K562 (cell line): ENCODE data around the gene NR3C2. TPM values are rescaled to one million over a fixed set of nuclear protein-coding genes. Genes with fewer than 3 reads are reported as not detected.

Experiments
- ATAC-seq: fragments of 200-7000 bp; cut with Tn5 transposase; 3 replicates; pipeline ENCODE4 v1.9.1; 2020; ENCODE audit warnings: moderate library complexity
- BruUV-seq: library from RNA; stranded (reverse); fragments of 400-500 nt; replicated peaks from 2 replicates; lab custom pipeline; 2021; lab: Mats Ljungman, UMichigan
- CTCF ChIA-PET: fragments of 300-600 bp; formaldehyde crosslinking; extraction: SDS; loops from one replicate; lab custom pipeline; 2021; ENCODE audit warnings: low intra/inter-chr PET ratio; lab: Yijun Ruan, JAX
- POLR2A ChIA-PET: fragments of 300-600, 350-650 bp; sonication (Branson Sonifier 250); formaldehyde crosslinking; extraction: SDS; loops from one replicate; lab custom pipeline; 2021; ENCODE audit warnings: antibody characterized with exemption, inconsistent platforms; lab: Yijun Ruan, JAX
- DNase-seq, 4 experiments: peaks; one replicate each; pipeline versions ENCODE4 v3.0.0 to v3.0.0-alpha.2; 2011 to 2018; ENCODE audit warnings: low spot score in 3 of 4, mixed read lengths in 3 of 4; ENCODE audit errors: extremely low read depth in 1 of 4
- FAIRE-seq: peaks from 2 replicates; lab custom pipeline; 2011; peaks lifted over from hg19 to GRCh38; lab: Jason Lieb, UNC
- H2AFZ ChIP-seq: 2 replicates; pipeline ENCODE4 v1.6.0; 2011; ENCODE audit warnings: low read depth, low read length, control low read depth, inconsistent platforms
- H3K27ac ChIP-seq: fragments of 200-600 bp; 3 replicates; pipeline ENCODE4 v1.8.0; 2011; ENCODE audit warnings: low read depth, mild to moderate bottlenecking, control low read depth, inconsistent platforms, low read length, moderate library complexity, mixed read lengths; ENCODE audit errors: extremely low read depth
- H3K27me3 ChIP-seq, 2 experiments: fragments of 300-600 bp in 1 of 2; 2 replicates in 1 of 2; 3 replicates in 1 of 2; pipeline versions ENCODE4 v1.6.0 to v1.8.0; 2011; ENCODE audit warnings: inconsistent platforms in 2 of 2, low read length in 2 of 2, mild to moderate bottlenecking in 1 of 2, mixed read lengths in 1 of 2, moderate library complexity in 1 of 2; ENCODE audit not compliant: control insufficient read depth in 2 of 2, insufficient read depth in 2 of 2
- H3K36me3 ChIP-seq: fragments of 300-600 bp; 3 replicates; pipeline ENCODE4 v1.8.0; 2011; ENCODE audit warnings: mild to moderate bottlenecking, low read length, inconsistent platforms; ENCODE audit not compliant: control insufficient read depth, insufficient read depth
- H3K4me1 ChIP-seq, 2 experiments: fragments of 200-600 bp in 1 of 2; replicated peaks in 1 of 2; 2 replicates in 1 of 2; 3 replicates in 1 of 2; pipeline versions ENCODE4 v1.5.1 to v1.8.0; 2011; ENCODE audit warnings: inconsistent platforms in 2 of 2, low read length in 2 of 2, mild to moderate bottlenecking in 1 of 2, mixed read lengths in 1 of 2, moderate library complexity in 1 of 2; ENCODE audit not compliant: control insufficient read depth in 2 of 2, insufficient read depth in 2 of 2
- H3K4me2 ChIP-seq: 2 replicates; pipeline ENCODE4 v1.6.1; 2011; ENCODE audit warnings: low read length, control low read depth, inconsistent platforms, mixed read lengths; ENCODE audit not compliant: insufficient read depth
- H3K4me3 ChIP-seq: fragments of 200-600 bp; sonication (generic), shearing (Covaris generic); 2 replicates; pipeline ENCODE4 v1.5.1; 2016; ENCODE audit warnings: control low read depth, inconsistent platforms
- H3K79me2 ChIP-seq: fragments of 200-600 bp; 3 replicates; pipeline ENCODE4 v1.8.0; 2011; ENCODE audit warnings: low read length, inconsistent platforms; ENCODE audit not compliant: control insufficient read depth, insufficient read depth
- H3K9ac ChIP-seq, 2 experiments: 2 replicates each; pipeline versions ENCODE4 v1.6.0 to v1.6.1; 2011; ENCODE audit warnings: low read depth in 2 of 2, low read length in 2 of 2, control low read depth in 1 of 2, inconsistent platforms in 1 of 2, mild to moderate bottlenecking in 1 of 2, mixed read lengths in 1 of 2; ENCODE audit not compliant: insufficient read depth in 1 of 2
- H3K9me1 ChIP-seq: one replicate; pipeline ENCODE4 v1.6.0; 2011; ENCODE audit warnings: inconsistent platforms, mild to moderate bottlenecking, low read length, moderate library complexity; ENCODE audit not compliant: control insufficient read depth, insufficient read depth
- H3K9me3 ChIP-seq: replicated peaks from 2 replicates; pipeline ENCODE4 v1.5.1; 2011; ENCODE audit warnings: low read depth, low read length, inconsistent platforms; ENCODE audit not compliant: control insufficient read depth, insufficient read depth
- H4K20me1 ChIP-seq: replicated peaks from 2 replicates; pipeline ENCODE4 v1.6.1; 2011; ENCODE audit warnings: low read length, inconsistent platforms, mixed read lengths; ENCODE audit not compliant: control insufficient read depth, insufficient read depth
- BCL6 ChIP-seq: fragments of 250-450 bp; sonication (Bioruptor Pico); IDR thresholded peaks from 2 replicates; pipeline ENCODE4 v1.4.0; 2020
- DDX20 ChIP-seq: fragments of 450-650 bp; IDR thresholded peaks from 2 replicates; pipeline ENCODE4 v1.6.1; 2016; ENCODE audit warnings: missing genetic modification characterization, low read depth, mild to moderate bottlenecking, missing compliant biosample characterization, moderate library complexity
- E2F6 ChIP-seq, 2 experiments: IDR thresholded peaks; 2 replicates each; pipeline ENCODE4 v1.6.1; 2011; ENCODE audit warnings: borderline replicate concordance in 1 of 2, control low read depth in 1 of 2, low read depth in 1 of 2, low read length in 1 of 2, mild to moderate bottlenecking in 1 of 2, mixed read lengths in 1 of 2, moderate library complexity in 1 of 2; ENCODE audit not compliant: insufficient read depth in 1 of 2, insufficient read length in 1 of 2, poor library complexity in 1 of 2, severe bottlenecking in 1 of 2; ENCODE audit errors: extremely low read depth in 1 of 2
- FOXM1 ChIP-seq, 2 experiments: fragments of 450-650 bp in 1 of 2; sonication (generic) in 1 of 2; formaldehyde crosslinking in 1 of 2; IDR thresholded peaks; 2 replicates each; pipeline versions ENCODE4 v1.6.1 to v1.9.0; 2017 to 2022; ENCODE audit warnings: low read depth in 2 of 2, mild to moderate bottlenecking in 2 of 2, missing genetic modification reagents in 1 of 2, moderate library complexity in 1 of 2
- GABPB1 ChIP-seq: sonication (generic); formaldehyde crosslinking; IDR thresholded peaks from 2 replicates; pipeline ENCODE4 v1.8.0; 2022; ENCODE audit warnings: mild to moderate bottlenecking, missing genetic modification reagents
- HNRNPH1 ChIP-seq: fragments of 200-400 bp; formaldehyde crosslinking; optimal IDR thresholded peaks from 2 replicates; pipeline ENCODE3; 2017; ENCODE audit warnings: low read depth, mild to moderate bottlenecking, low read length, moderate library complexity
- MTA2 ChIP-seq: fragments of 450-650 bp; IDR thresholded peaks from 2 replicates; pipeline ENCODE4 v1.6.1; 2016; ENCODE audit warnings: low read depth
- MXD1 ChIP-seq: fragments of 250-450 bp; sonication (Bioruptor Pico); IDR thresholded peaks from 2 replicates; pipeline ENCODE4 v1.8.0; 2021; ENCODE audit warnings: borderline replicate concordance, mild to moderate bottlenecking, moderate library complexity; ENCODE audit not compliant: poor library complexity, severe bottlenecking
- NCOR1 ChIP-seq: fragments of 450-650 bp; IDR thresholded peaks from 2 replicates; pipeline ENCODE4 v1.6.1; 2016; ENCODE audit warnings: mild to moderate bottlenecking, moderate library complexity
- RUNX1 ChIP-seq: sonication (generic); IDR thresholded peaks from 2 replicates; pipeline ENCODE4 v1.6.1; 2016; ENCODE audit warnings: antibody characterized with exemption, low read depth
- SREBF2 ChIP-seq: sonication (generic); formaldehyde crosslinking; IDR thresholded peaks from 2 replicates; pipeline ENCODE4 v1.4.0; 2020; ENCODE audit warnings: mild to moderate bottlenecking, missing genetic modification reagents
- TBL1XR1 ChIP-seq, 2 experiments: IDR thresholded peaks; 2 replicates each; pipeline ENCODE4 v1.6.1; 2012; ENCODE audit warnings: improper control_type of control experiment in 2 of 2, low read length in 2 of 2, mild to moderate bottlenecking in 1 of 2
- U2AF2 ChIP-seq: fragments of 200-400 bp; formaldehyde crosslinking; optimal IDR thresholded peaks from 2 replicates; pipeline ENCODE3; 2017; ENCODE audit warnings: low read depth, mild to moderate bottlenecking, low read length
- ZNF121 ChIP-seq: sonication (generic); formaldehyde crosslinking; conservative IDR thresholded peaks from 2 replicates; pipeline ENCODE4 v1.8.0; 2022; ENCODE audit warnings: missing genetic modification reagents
- ZNF133 ChIP-seq: fragments of 250-450 bp; sonication (Bioruptor Pico); IDR thresholded peaks from 2 replicates; pipeline ENCODE4 v1.4.0; 2020; ENCODE audit warnings: mild to moderate bottlenecking
- ZNF217 ChIP-seq: sonication (generic); formaldehyde crosslinking; IDR thresholded peaks from 2 replicates; pipeline ENCODE4 v1.8.0; 2022; ENCODE audit warnings: mild to moderate bottlenecking, missing genetic modification reagents
- ZNF449 ChIP-seq: fragments of 250-450 bp; sonication (Bioruptor Pico); IDR thresholded peaks from 2 replicates; pipeline ENCODE4 v1.8.0; 2022; ENCODE audit warnings: moderate library complexity, mild to moderate bottlenecking, inconsistent platforms
- WGBS: fragments of 100-300 bp; shearing (Covaris generic); methylation state at CpG from one replicate; pipeline ENCODE4 v1.1.6; 2016; ENCODE audit warnings: low coverage, mixed read lengths; ENCODE audit not compliant: insufficient coverage; ENCODE audit errors: missing lambda C conversion rate; 5-methylcytosine and 5-hydroxymethylcytosine counted together
- in situ Hi-C: fragments of 300-500 bp; cut with MboI; formaldehyde crosslinking; loops from 4 replicates; pipeline ENCODE4 v1.15.0; 2018; ENCODE audit warnings: inconsistent platforms, mixed read lengths
- intact Hi-C: fragments of 100-400 bp; cut with micrococcal nuclease; formaldehyde crosslinking; loops from 2 replicates; pipeline ENCODE4 v1.14.2; 2022
- polyA plus RNA-seq, 8 experiments: library from polyadenylated mRNA; depleted of rRNA in 4 of 8; stranded (reverse) in 5 of 8; unstranded in 3 of 8; fragments of >200 nt; fragmentation: Nextera tagmentation in 2 of 8; fragmentation: Illumina TruSeq in 1 of 8; extraction: Ambion mirVana in 2 of 8; extraction: Trizol in 1 of 8; gene quantifications; 2 replicates each; pipeline versions ENCODE4 v1.2.1 to v1.2.3, GENCODE V29; 2011 to 2014; ENCODE audit warnings: inconsistent platforms in 1 of 8, missing spikeins in 1 of 8
- total RNA-seq, 7 experiments: library from RNA; depleted of rRNA in 6 of 7; stranded (reverse); fragments of >200 nt in 6 of 7; fragmentation: Illumina TruSeq in 2 of 7; extraction: Trizol in 2 of 7; gene quantifications; 2 replicates each; pipeline versions ENCODE4 v1.2.1 to v1.2.3, GENCODE V29; 2011 to 2021; ENCODE audit warnings: low replicate concordance in 1 of 7

The NR3C2 gene
- total and polyA plus RNA-seq, 9 of the 15 experiments (the other 6 are each of a cell fraction or from before 2014, with no cell fraction given): 0.01 to 0.28 (median 0.16) TPM; not detected in 2

- Histone ChIP-seq H3K27ac (no peak overlapping the region), H3K79me2 (no peaks in the 10 kb centered on the region), H3K9me1 (no peaks in the 10 kb centered on the region), H4K20me1 (no peaks in the 10 kb centered on the region), H3K4me1 (no peaks in the 10 kb centered on the region), H3K9ac (no peak overlapping the region), H3K36me3 (no peaks in the 10 kb centered on the region), H2AFZ (no peak overlapping the region), H3K9me3 (no peaks in the 10 kb centered on the region), H3K27me3 (no peaks in the 10 kb centered on the region), H3K4me3 (no peak overlapping the region), H3K4me2 (no peak overlapping the region)
- ChIA-PET POLR2A (no interaction called here), CTCF (no interaction called here)
- TF ChIP-seq ZNF121 (no peak), ZNF217 (CRISPR knock-in tag) (no peak), E2F6 (IDR thresholded peaks at IDR 0.05; ENCODE audit: borderline replicate concordance in 1 of 2, extremely low read depth in 1 of 2, insufficient read depth in 1 of 2, insufficient read length in 1 of 2, low read depth in 1 of 2, low read length in 1 of 2, poor library complexity in 1 of 2, severe bottlenecking in 1 of 2) (no peak), ZNF133 (CRISPR knock-in tag) (no peak), FOXM1 (IDR thresholded peaks at IDR 0.05; ENCODE audit: low read depth) (no peak), FOXM1 (CRISPR knock-in tag; IDR thresholded peaks at IDR 0.05; ENCODE audit: low read depth) (no peak), BCL6 (no peak), MXD1 (CRISPR knock-in tag) (no peak), RUNX1 (no peak), NCOR1 (no peak), SREBF2 (CRISPR knock-in tag) (no peak), DDX20 (tag) (no peak), U2AF2 (no peak), GABPB1 (no peak), MTA2 (no peak), ZNF449 (CRISPR knock-in tag) (no peak), HNRNPH1 (no peak), TBL1XR1 (IDR thresholded peaks at IDR 0.05; ENCODE audit: low read length in 2 of 2) (no peak)
- ATAC-seq (no peak), DNase-seq (no peak), FAIRE-seq (no peak)
- in situ Hi-C loops: no loop called here
- 0% methylated on average over 1 of the region's 1 CpG for WGBS
- intact Hi-C loops: no loop called here
- no TSS peak for BruUV-seq
These were observed 348.1 kb downstream of the NR3C2 start for GRCh38 chr4:148094149-148094548.
